Measurements from ENCODE around the gene AP5B1.

DNA sequence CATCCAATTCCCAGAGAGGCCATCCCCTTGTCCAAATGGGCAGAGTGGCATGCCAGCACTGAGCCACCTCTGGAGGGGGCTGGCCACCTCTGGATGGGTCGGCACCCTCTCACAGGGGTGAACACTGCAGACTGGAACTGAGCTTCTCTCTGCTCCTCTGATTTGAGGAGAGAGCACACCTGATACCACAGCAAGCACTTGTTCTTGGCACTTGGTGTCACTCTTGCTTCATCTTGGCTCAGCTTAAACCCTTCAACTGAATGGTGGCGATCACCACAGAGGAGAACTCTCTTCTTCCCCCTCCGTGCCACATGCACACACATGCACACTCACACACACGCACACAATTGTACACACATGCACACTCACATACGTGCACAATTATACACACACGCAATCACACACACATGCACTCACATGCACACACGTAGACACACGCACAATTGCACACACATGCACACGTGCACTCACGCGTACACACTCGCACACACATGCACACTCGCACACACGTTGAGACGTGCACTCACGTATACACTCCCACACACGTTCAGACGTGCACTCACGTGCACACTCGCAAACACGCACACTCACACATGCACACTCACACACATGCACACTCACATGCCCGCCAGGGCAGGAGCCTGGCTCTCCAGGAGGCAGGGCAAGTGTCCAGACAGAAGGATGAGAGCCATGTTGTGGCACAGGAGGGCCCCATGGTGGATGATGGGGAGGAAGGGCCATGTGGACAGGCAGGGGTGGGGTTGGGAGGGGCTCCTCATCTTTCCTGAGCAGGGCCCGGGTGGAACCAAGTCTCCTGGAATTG is 29.5 kb upstream of the AP5B1 start:
- TF ChIP-seq CTCF (IDR thresholded peaks at IDR 0.05; ENCODE audit: low read length): no peak
- TF ChIP-seq EZH2 (IDR thresholded peaks at IDR 0.05; ENCODE audit: borderline replicate concordance, low read length): no peak

All from OCI-LY1 (cell line).